Measurements from ENCODE around the gene RFX7.

GRCh38 chr15:56042031-56042430 is 201.6 kb downstream of the RFX7 start:
- TF ChIP-seq, protein P1, sequence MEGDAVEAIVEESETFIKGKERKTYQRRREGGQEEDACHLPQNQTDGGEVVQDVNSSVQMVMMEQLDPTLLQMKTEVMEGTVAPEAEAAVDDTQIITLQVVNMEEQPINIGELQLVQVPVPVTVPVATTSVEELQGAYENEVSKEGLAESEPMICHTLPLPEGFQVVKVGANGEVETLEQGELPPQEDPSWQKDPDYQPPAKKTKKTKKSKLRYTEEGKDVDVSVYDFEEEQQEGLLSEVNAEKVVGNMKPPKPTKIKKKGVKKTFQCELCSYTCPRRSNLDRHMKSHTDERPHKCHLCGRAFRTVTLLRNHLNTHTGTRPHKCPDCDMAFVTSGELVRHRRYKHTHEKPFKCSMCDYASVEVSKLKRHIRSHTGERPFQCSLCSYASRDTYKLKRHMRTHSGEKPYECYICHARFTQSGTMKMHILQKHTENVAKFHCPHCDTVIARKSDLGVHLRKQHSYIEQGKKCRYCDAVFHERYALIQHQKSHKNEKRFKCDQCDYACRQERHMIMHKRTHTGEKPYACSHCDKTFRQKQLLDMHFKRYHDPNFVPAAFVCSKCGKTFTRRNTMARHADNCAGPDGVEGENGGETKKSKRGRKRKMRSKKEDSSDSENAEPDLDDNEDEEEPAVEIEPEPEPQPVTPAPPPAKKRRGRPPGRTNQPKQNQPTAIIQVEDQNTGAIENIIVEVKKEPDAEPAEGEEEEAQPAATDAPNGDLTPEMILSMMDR (conservative IDR thresholded peaks at IDR 0.05; ENCODE audit: low read depth, low read length), result no peak
- TF ChIP-seq EZH2 (IDR thresholded peaks at IDR 0.05; ENCODE audit: borderline replicate concordance, low read depth, low read length, poor library complexity, severe bottlenecking), result no peak
